Astrocyte (in vitro differentiated cells and primary cell): Measurements from ENCODE around the gene CFAP65. TPM values are rescaled to one million over a fixed set of nuclear protein-coding genes. Genes with fewer than 3 reads are reported as not detected.

Experiments
- DNase-seq: peaks from one replicate; pipeline ENCODE4 v3.0.0-alpha.2; 2010; ENCODE audit warnings: low read depth
- FAIRE-seq: peaks from 2 replicates; lab custom pipeline; 2011; peaks lifted over from hg19 to GRCh38; lab: Jason Lieb, UNC
- H2AFZ ChIP-seq: 2 replicates; pipeline ENCODE4 v1.6.0; 2012; ENCODE audit warnings: low read depth, low read length, inconsistent platforms
- H3K27ac ChIP-seq: 2 replicates; pipeline ENCODE4 v1.5.1; 2011; ENCODE audit warnings: low read depth, low read length, inconsistent platforms
- H3K27me3 ChIP-seq: 2 replicates; pipeline ENCODE4 v1.6.0; 2011; ENCODE audit warnings: low read length, inconsistent platforms; ENCODE audit not compliant: insufficient read depth
- H3K36me3 ChIP-seq: 2 replicates; pipeline ENCODE4 v1.5.1; 2011; ENCODE audit warnings: low read length, inconsistent platforms; ENCODE audit not compliant: insufficient read depth
- H3K4me1 ChIP-seq: 2 replicates; pipeline ENCODE4 v1.5.1; 2011; ENCODE audit warnings: low read length, inconsistent platforms; ENCODE audit not compliant: insufficient read depth
- H3K4me2 ChIP-seq: 2 replicates; pipeline ENCODE4 v1.6.0; 2012; ENCODE audit warnings: low read length, inconsistent platforms
- H3K4me3 ChIP-seq: 2 replicates; pipeline ENCODE4 v1.5.1; 2011; ENCODE audit warnings: low read depth, mild to moderate bottlenecking, low read length, inconsistent platforms; ENCODE audit not compliant: insufficient read depth
- H3K79me2 ChIP-seq: 2 replicates; pipeline ENCODE4 v1.6.0; 2012; ENCODE audit warnings: mild to moderate bottlenecking, low read length, inconsistent platforms; ENCODE audit not compliant: insufficient read depth
- H3K9ac ChIP-seq: 2 replicates; pipeline ENCODE4 v1.6.0; 2012; ENCODE audit warnings: mild to moderate bottlenecking, low read length, inconsistent platforms
- H3K9me3 ChIP-seq: 2 replicates; pipeline ENCODE4 v1.5.1; 2012; ENCODE audit warnings: low read depth, mild to moderate bottlenecking, low read length, inconsistent platforms; ENCODE audit not compliant: insufficient read depth
- H4K20me1 ChIP-seq: 2 replicates; pipeline ENCODE4 v1.6.0; 2012; ENCODE audit warnings: low read length, inconsistent platforms; ENCODE audit not compliant: insufficient read depth
- H3K27ac Mint-ChIP-seq: one replicate; pipeline ENCODE4 v1.8.0; 2021; ENCODE audit warnings: mild to moderate bottlenecking, mixed read lengths; ENCODE audit not compliant: unreplicated experiment
- H3K27me3 Mint-ChIP-seq: one replicate; pipeline ENCODE4 v1.8.0; 2021; ENCODE audit warnings: low read depth, mixed read lengths; ENCODE audit not compliant: unreplicated experiment
- H3K36me3 Mint-ChIP-seq: one replicate; pipeline ENCODE4 v1.8.0; 2021; ENCODE audit warnings: low read depth, mixed read lengths; ENCODE audit not compliant: unreplicated experiment
- H3K4me1 Mint-ChIP-seq: one replicate; pipeline ENCODE4 v1.8.0; 2021; ENCODE audit warnings: low read depth, mixed read lengths; ENCODE audit not compliant: unreplicated experiment
- H3K4me3 Mint-ChIP-seq: one replicate; pipeline ENCODE4 v1.8.0; 2021; ENCODE audit warnings: mild to moderate bottlenecking, moderate library complexity, mixed read lengths; ENCODE audit not compliant: unreplicated experiment
- H3K9me3 Mint-ChIP-seq: one replicate; pipeline ENCODE4 v1.8.0; 2021; ENCODE audit warnings: mild to moderate bottlenecking, mixed read lengths; ENCODE audit not compliant: unreplicated experiment
- EZH2 ChIP-seq: IDR thresholded peaks from 2 replicates; pipeline ENCODE4 v1.6.1; 2012; ENCODE audit warnings: mild to moderate bottlenecking, low read length, inconsistent platforms; ENCODE audit not compliant: insufficient read depth
- total RNA-seq: library from RNA; stranded (reverse); gene quantifications from 2 replicates; pipeline ENCODE4 v1.2.1, GENCODE V29; 2021
- TF ChIP-seq, protein P1 (sequence below): IDR thresholded peaks from 2 replicates; pipeline ENCODE4 v1.5.1; 2011; ENCODE audit warnings: low read depth, mild to moderate bottlenecking, inconsistent platforms, low read length, moderate library complexity; ENCODE audit not compliant: insufficient read depth

CFAP65 gene
- total RNA-seq, 1 donor from 2014 or later, result 0.27 TPM

GRCh38 chr2:219030177-219030940, 11.0 kb downstream of the CFAP65 start:
- no peak overlapping the region for H3K9ac ChIP-seq
- Mint-ChIP-seq H3K36me3 (no peaks in the 10 kb centered on the region), H3K4me3 (no peak overlapping the region), H3K9me3 (no peaks in the 10 kb centered on the region), H3K4me1 (no peaks in the 10 kb centered on the region), H3K27ac (no peak overlapping the region), H3K27me3 (peaks cover 71% of the 10 kb centered on the region)
- no peak for DNase-seq
- H3K4me1 ChIP-seq, result no peaks in the 10 kb centered on the region
- FAIRE-seq, result no peak
- no peak overlapping the region for H3K4me2 ChIP-seq
- no peaks in the 10 kb centered on the region for H3K36me3 ChIP-seq
- no peaks in the 10 kb centered on the region for H4K20me1 ChIP-seq
- H3K27ac ChIP-seq, result no peak overlapping the region
- H3K79me2 ChIP-seq, result no peaks in the 10 kb centered on the region
- TF ChIP-seq, protein P1, sequence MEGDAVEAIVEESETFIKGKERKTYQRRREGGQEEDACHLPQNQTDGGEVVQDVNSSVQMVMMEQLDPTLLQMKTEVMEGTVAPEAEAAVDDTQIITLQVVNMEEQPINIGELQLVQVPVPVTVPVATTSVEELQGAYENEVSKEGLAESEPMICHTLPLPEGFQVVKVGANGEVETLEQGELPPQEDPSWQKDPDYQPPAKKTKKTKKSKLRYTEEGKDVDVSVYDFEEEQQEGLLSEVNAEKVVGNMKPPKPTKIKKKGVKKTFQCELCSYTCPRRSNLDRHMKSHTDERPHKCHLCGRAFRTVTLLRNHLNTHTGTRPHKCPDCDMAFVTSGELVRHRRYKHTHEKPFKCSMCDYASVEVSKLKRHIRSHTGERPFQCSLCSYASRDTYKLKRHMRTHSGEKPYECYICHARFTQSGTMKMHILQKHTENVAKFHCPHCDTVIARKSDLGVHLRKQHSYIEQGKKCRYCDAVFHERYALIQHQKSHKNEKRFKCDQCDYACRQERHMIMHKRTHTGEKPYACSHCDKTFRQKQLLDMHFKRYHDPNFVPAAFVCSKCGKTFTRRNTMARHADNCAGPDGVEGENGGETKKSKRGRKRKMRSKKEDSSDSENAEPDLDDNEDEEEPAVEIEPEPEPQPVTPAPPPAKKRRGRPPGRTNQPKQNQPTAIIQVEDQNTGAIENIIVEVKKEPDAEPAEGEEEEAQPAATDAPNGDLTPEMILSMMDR, result no peak
- no peak for TF ChIP-seq EZH2
- no peak overlapping the region for H3K4me3 ChIP-seq
- no peaks in the 10 kb centered on the region for H3K9me3 ChIP-seq
- no peak overlapping the region for H2AFZ ChIP-seq
- peaks cover 20% of the 10 kb centered on the region for H3K27me3 ChIP-seq

DNA sequence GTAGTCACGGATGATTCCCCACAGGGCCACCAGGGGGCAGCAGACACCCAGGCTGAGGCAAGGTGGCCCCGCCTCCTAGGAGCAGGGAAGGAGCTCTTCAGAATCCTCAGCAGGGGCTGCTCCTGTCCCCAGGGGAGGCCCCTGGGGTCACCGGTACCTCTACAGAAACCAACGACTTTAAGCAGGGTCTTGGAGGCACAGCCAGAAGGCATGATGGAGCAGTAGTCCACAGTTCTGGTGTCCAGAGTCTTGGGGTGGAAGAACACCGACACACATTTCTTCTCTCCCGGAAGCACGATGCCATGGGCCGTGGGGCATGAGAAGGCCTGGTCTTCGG, 11.5 kb downstream of the CFAP65 start:
- H4K20me1 ChIP-seq, result no peaks in the 10 kb centered on the region
- Mint-ChIP-seq H3K4me3 (no peak overlapping the region), H3K4me1 (no peaks in the 10 kb centered on the region), H3K27ac (no peak overlapping the region), H3K36me3 (no peaks in the 10 kb centered on the region), H3K9me3 (no peaks in the 10 kb centered on the region), H3K27me3 (peaks cover 71% of the 10 kb centered on the region)
- TF ChIP-seq EZH2, result no peak
- TF ChIP-seq, protein P1, result peak; percentile 74
- no peaks in the 10 kb centered on the region for H3K9me3 ChIP-seq
- DNase-seq, result peak; percentile 17
- H2AFZ ChIP-seq, result no peak overlapping the region
- no peak overlapping the region for H3K4me3 ChIP-seq
- H3K27me3 ChIP-seq, result peaks cover 19% of the 10 kb centered on the region
- no peak overlapping the region for H3K9ac ChIP-seq
- H3K4me2 ChIP-seq, result no peak overlapping the region
- H3K4me1 ChIP-seq, result no peaks in the 10 kb centered on the region
- FAIRE-seq, result peak; percentile 71
- no peaks in the 10 kb centered on the region for H3K79me2 ChIP-seq
- H3K36me3 ChIP-seq, result no peaks in the 10 kb centered on the region
- no peak overlapping the region for H3K27ac ChIP-seq
